ENCODE measurements around the gene CASK.

The CASK gene

GRCh38 chrX:41711021-41711667, 212.2 kb downstream of the CASK start:
- Histone ChIP-seq H3K9ac (no peak overlapping the region), H3K36me3 (ENCODE audit: control insufficient read depth, insufficient read depth, low read length) (no peaks in the 10 kb centered on the region), H3K4me1 (no peaks in the 10 kb centered on the region), H2AFZ (no peak overlapping the region), H3K4me2 (ENCODE audit: low read length) (no peak overlapping the region), H3K27ac (no peak overlapping the region), H3K79me2 (no peaks in the 10 kb centered on the region), H3K4me3 (ENCODE audit: low read depth, low read length) (no peak overlapping the region), H3K9me3 (ENCODE audit: control insufficient read depth, low read length) (no peaks in the 10 kb centered on the region), H3K27me3 (ENCODE audit: control insufficient read depth, insufficient read depth, low read length) (no peaks in the 10 kb centered on the region)
- TF ChIP-seq CTCF (IDR thresholded peaks at IDR 0.05), result no peak

GRCh38 chrX:41708486-41708885, 214.9 kb downstream of the CASK start:
- Histone ChIP-seq H3K36me3 (ENCODE audit: control insufficient read depth, insufficient read depth, low read length) (no peaks in the 10 kb centered on the region), H3K27me3 (ENCODE audit: control insufficient read depth, insufficient read depth, low read length) (no peaks in the 10 kb centered on the region)

GRCh38 chrX:41707218-41707617, 216.1 kb downstream of the CASK start:
- no peak overlapping the region for H3K4me3 ChIP-seq (ENCODE audit: low read depth, low read length)
- no peak overlapping the region for H3K27ac ChIP-seq
- no peaks in the 10 kb centered on the region for H3K79me2 ChIP-seq
- H2AFZ ChIP-seq, result no peak overlapping the region
- TF ChIP-seq CTCF (IDR thresholded peaks at IDR 0.05), result no peak
- H3K4me2 ChIP-seq (ENCODE audit: low read length), result no peak overlapping the region
- H3K4me1 ChIP-seq, result no peaks in the 10 kb centered on the region
- no peaks in the 10 kb centered on the region for H3K36me3 ChIP-seq (ENCODE audit: control insufficient read depth, insufficient read depth, low read length)
- no peak overlapping the region for H3K9ac ChIP-seq
- H3K9me3 ChIP-seq (ENCODE audit: control insufficient read depth, low read length), result no peaks in the 10 kb centered on the region
- H3K27me3 ChIP-seq (ENCODE audit: control insufficient read depth, insufficient read depth, low read length), result no peaks in the 10 kb centered on the region

More at GRCh38 chrX:41708486-41708885, 214.9 kb downstream of the CASK start:
- Histone ChIP-seq H3K9me3 (ENCODE audit: control insufficient read depth, low read length) (no peaks in the 10 kb centered on the region), H2AFZ (no peak overlapping the region), H3K27ac (no peak overlapping the region), H3K4me2 (ENCODE audit: low read length) (no peak overlapping the region), H3K4me1 (no peaks in the 10 kb centered on the region), H3K9ac (no peak overlapping the region), H3K4me3 (ENCODE audit: low read depth, low read length) (no peak overlapping the region), H3K79me2 (no peaks in the 10 kb centered on the region)
- TF ChIP-seq CTCF (IDR thresholded peaks at IDR 0.05), result no peak

GRCh38 chrX:41705680-41706374, 217.5 kb downstream of the CASK start:
- H3K27me3 ChIP-seq (ENCODE audit: control insufficient read depth, insufficient read depth, low read length), result no peaks in the 10 kb centered on the region
- H3K9ac ChIP-seq, result no peak overlapping the region
- H3K4me1 ChIP-seq, result no peaks in the 10 kb centered on the region

More at GRCh38 chrX:41705680-41706374, 217.5 kb downstream of the CASK start:
- Histone ChIP-seq H3K4me2 (ENCODE audit: low read length) (no peak overlapping the region), H2AFZ (no peak overlapping the region), H3K9me3 (ENCODE audit: control insufficient read depth, low read length) (no peaks in the 10 kb centered on the region), H3K79me2 (no peaks in the 10 kb centered on the region), H3K27ac (no peak overlapping the region), H3K36me3 (ENCODE audit: control insufficient read depth, insufficient read depth, low read length) (no peaks in the 10 kb centered on the region), H3K4me3 (ENCODE audit: low read depth, low read length) (no peak overlapping the region)
- no peak for TF ChIP-seq CTCF (IDR thresholded peaks at IDR 0.05)

All from parathyroid adenoma (tissue), 2 donors.